Suprapubic skin (tissue), 4 donors: ENCODE results near the gene DMKN. TPM values are rescaled to one million over a fixed set of nuclear protein-coding genes. Genes with fewer than 3 reads are reported as not detected.

Experiments
- DNase-seq, 2 donors: peaks; one replicate each; pipeline ENCODE4 v3.0.0-alpha.2; 2019; ENCODE audit warnings: low spot score in 2 of 2
- H3K27ac ChIP-seq: fragments of 200-600 bp; sonication (generic); one replicate; pipeline ENCODE4 v1.5.1; 2019
- H3K27me3 ChIP-seq: fragments of 200-600 bp; sonication (generic); one replicate; pipeline ENCODE4 v1.5.1; 2019
- H3K36me3 ChIP-seq: fragments of 200-600 bp; sonication (generic); one replicate; pipeline ENCODE4 v1.5.1; 2019
- H3K4me1 ChIP-seq: fragments of 200-600 bp; sonication (generic); one replicate; pipeline ENCODE4 v1.5.1; 2019
- H3K4me3 ChIP-seq: fragments of 200-600 bp; sonication (generic); one replicate; pipeline ENCODE4 v1.5.1; 2019; ENCODE audit warnings: mild to moderate bottlenecking
- H3K9me3 ChIP-seq: fragments of 200-600 bp; sonication (generic); one replicate; pipeline ENCODE4 v1.5.1; 2019
- CTCF ChIP-seq, 2 donors: fragments of 200-600 bp in 1 of 2; fragments of 450-650 bp in 1 of 2; sonication (generic) in 1 of 2; IDR thresholded peaks; one replicate each; pipeline ENCODE4 v1.5.1; 2016 to 2019; ENCODE audit warnings: antibody characterized with exemption in 2 of 2, mild to moderate bottlenecking in 1 of 2, moderate library complexity in 1 of 2
- EP300 ChIP-seq: sonication (generic); formaldehyde crosslinking; IDR thresholded peaks from one replicate; pipeline ENCODE4 v1.6.1; 2017; ENCODE audit warnings: antibody characterized with exemption
- POLR2A ChIP-seq, 2 donors: fragments of 450-650 bp; IDR thresholded peaks; one replicate each; pipeline ENCODE4 v1.6.1; 2017; ENCODE audit warnings: antibody characterized with exemption in 2 of 2, mild to moderate bottlenecking in 2 of 2, moderate library complexity in 2 of 2
- POLR2AphosphoS5 ChIP-seq, 3 donors: sonication (generic); formaldehyde crosslinking; IDR thresholded peaks; one replicate each; pipeline ENCODE4 v1.6.1; 2017; ENCODE audit warnings: antibody characterized with exemption in 3 of 3
- WGBS: methylation state at CpG from one replicate; pipeline ENCODE4 v1.1.5; 2018; 5-methylcytosine and 5-hydroxymethylcytosine counted together
- total RNA-seq, 4 donors: library from RNA; depleted of rRNA; stranded (reverse); fragments of >200 nt; gene quantifications; one replicate each; pipeline ENCODE4 v1.1.0, GENCODE V29; 2016

The DMKN gene
- total RNA-seq, 4 donors from 2014 or later = 2,237 to 6,229 (median 5,437) TPM

GRCh38 chr19:35553385-35554000 lies 40.0 kb upstream of the DMKN start:
- H3K27ac ChIP-seq = no peak overlapping the region
- peaks cover 11% of the 10 kb centered on the region for H3K4me1 ChIP-seq
- DNase-seq = no peak
- peaks cover 11% of the 10 kb centered on the region for H3K27me3 ChIP-seq
- WGBS = 76% methylated on average over 12 of the region's 14 CpGs
- no peaks in the 10 kb centered on the region for H3K9me3 ChIP-seq
- TF ChIP-seq POLR2A (IDR thresholded peaks at IDR 0.05) (no peak), EP300 (no peak), CTCF (IDR thresholded peaks at IDR 0.05) (no peak), POLR2AphosphoS5 (IDR thresholded peaks at IDR 0.05) (no peak)
- no peak overlapping the region for H3K4me3 ChIP-seq
- H3K36me3 ChIP-seq = no peaks in the 10 kb centered on the region

- H3K27me3 ChIP-seq = peaks cover 4% of the 10 kb centered on the region
- DNase-seq = no peak
- H3K4me3 ChIP-seq = no peak overlapping the region
- H3K9me3 ChIP-seq = no peaks in the 10 kb centered on the region
- 71% methylated on average over 13 of the region's 13 CpGs for WGBS
- no peak for TF ChIP-seq POLR2AphosphoS5 (IDR thresholded peaks at IDR 0.05)
- no peak for TF ChIP-seq CTCF (IDR thresholded peaks at IDR 0.05)
- no peak for TF ChIP-seq EP300
- no peak for TF ChIP-seq POLR2A (IDR thresholded peaks at IDR 0.05)
- no peak overlapping the region for H3K27ac ChIP-seq
- H3K36me3 ChIP-seq = no peaks in the 10 kb centered on the region
- H3K4me1 ChIP-seq = peaks cover 3% of the 10 kb centered on the region
Observed at GRCh38 chr19:35552534-35553384, 39.3 kb upstream of the DMKN start.

GRCh38 chr19:35551091-35551810 lies 37.8 kb upstream of the DMKN start:
- no peak overlapping the region for H3K27ac ChIP-seq
- H3K36me3 ChIP-seq = peaks cover 3% of the 10 kb centered on the region
- DNase-seq = no peak
- no peaks in the 10 kb centered on the region for H3K9me3 ChIP-seq
- H3K27me3 ChIP-seq = no peaks in the 10 kb centered on the region
- 79% methylated on average over 17 of the region's 21 CpGs for WGBS
- H3K4me3 ChIP-seq = no peak overlapping the region
- no peak for TF ChIP-seq POLR2AphosphoS5 (IDR thresholded peaks at IDR 0.05)
- TF ChIP-seq POLR2A (IDR thresholded peaks at IDR 0.05) = no peak
- TF ChIP-seq EP300 = no peak
- TF ChIP-seq CTCF (IDR thresholded peaks at IDR 0.05) = no peak
- peaks cover 12% of the 10 kb centered on the region for H3K4me1 ChIP-seq

GRCh38 chr19:35549879-35550523 lies 36.6 kb upstream of the DMKN start:
- TF ChIP-seq CTCF (IDR thresholded peaks at IDR 0.05) (no peak), POLR2A (IDR thresholded peaks at IDR 0.05) (no peak), EP300 (no peak), POLR2AphosphoS5 (IDR thresholded peaks at IDR 0.05) (no peak)
- Histone ChIP-seq H3K4me1 (peaks cover 18% of the 10 kb centered on the region), H3K27me3 (no peaks in the 10 kb centered on the region), H3K36me3 (peaks cover 3% of the 10 kb centered on the region), H3K9me3 (no peaks in the 10 kb centered on the region), H3K4me3 (no peak overlapping the region), H3K27ac (no peak overlapping the region)
- DNase-seq = no peak
- 97% methylated on average over 3 of the region's 15 CpGs for WGBS
